ENCODE data around the gene ENTPD3. TPM values are rescaled to one million over a fixed set of nuclear protein-coding genes. Genes with fewer than 3 reads are reported as not detected.

Gene ENTPD3
- total RNA-seq, 2 donors from 2014 or later = 0.12 to 0.59 TPM

DNA sequence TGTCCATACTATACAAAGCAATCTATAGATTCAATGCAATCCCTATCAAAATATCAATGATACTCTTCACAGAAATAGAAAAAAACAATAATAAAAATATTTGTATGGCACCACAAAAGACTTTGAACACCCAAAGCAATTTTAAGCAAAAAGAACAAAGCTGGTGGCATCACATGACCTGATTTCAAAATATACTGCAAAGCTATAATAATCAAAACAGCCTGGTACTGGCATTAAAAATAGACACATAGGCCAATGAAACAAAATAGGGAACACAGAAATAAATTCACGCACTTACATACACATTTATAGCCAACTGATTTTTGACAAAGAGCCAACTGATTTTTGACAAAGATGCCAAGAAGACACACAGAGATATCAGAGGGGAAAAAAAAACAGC is 9.2 kb upstream of the ENTPD3 start:
- no peaks in the 10 kb centered on the region for H3K27me3 ChIP-seq
- no peaks in the 10 kb centered on the region for H3K36me3 ChIP-seq
- no peak overlapping the region for H3K4me3 ChIP-seq
- no peak for DNase-seq (ENCODE audit: low spot score)
- TF ChIP-seq, protein P1, sequence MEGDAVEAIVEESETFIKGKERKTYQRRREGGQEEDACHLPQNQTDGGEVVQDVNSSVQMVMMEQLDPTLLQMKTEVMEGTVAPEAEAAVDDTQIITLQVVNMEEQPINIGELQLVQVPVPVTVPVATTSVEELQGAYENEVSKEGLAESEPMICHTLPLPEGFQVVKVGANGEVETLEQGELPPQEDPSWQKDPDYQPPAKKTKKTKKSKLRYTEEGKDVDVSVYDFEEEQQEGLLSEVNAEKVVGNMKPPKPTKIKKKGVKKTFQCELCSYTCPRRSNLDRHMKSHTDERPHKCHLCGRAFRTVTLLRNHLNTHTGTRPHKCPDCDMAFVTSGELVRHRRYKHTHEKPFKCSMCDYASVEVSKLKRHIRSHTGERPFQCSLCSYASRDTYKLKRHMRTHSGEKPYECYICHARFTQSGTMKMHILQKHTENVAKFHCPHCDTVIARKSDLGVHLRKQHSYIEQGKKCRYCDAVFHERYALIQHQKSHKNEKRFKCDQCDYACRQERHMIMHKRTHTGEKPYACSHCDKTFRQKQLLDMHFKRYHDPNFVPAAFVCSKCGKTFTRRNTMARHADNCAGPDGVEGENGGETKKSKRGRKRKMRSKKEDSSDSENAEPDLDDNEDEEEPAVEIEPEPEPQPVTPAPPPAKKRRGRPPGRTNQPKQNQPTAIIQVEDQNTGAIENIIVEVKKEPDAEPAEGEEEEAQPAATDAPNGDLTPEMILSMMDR (IDR thresholded peaks at IDR 0.05) = no peak
- peaks cover 0 to 5% of the 10 kb centered on the region in 2 donors for H3K9me3 ChIP-seq
- H3K27ac ChIP-seq = no peak overlapping the region
- H3K4me1 ChIP-seq = no peaks in the 10 kb centered on the region

DNA sequence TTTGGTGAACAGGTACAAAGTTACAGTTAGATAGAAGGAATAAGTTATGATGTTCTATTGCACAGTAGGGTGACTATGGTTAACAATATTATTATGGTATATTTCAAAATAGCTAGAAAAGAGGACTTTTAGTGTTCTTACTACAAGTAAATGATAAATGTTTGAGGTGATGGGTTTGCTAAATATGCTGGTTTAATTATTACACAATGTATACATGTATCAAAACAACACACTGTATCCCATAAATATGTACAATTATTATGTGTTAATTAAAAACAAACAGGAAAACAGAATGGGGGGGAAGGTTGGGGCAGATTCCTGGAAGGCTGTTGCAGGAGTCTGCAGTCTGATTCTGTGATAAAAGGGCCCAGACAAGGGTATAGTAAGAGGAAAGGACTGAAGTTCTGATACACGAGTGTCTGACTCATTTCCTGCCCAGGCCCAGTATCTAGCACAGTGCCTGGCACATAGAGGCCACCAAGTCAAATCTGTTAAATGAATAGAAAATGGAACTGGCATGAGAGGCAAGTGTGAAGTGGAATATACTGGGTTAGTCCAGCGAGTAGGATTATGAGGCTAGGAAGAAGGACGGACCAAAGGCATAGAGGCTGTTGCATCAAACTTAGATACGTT is 7.2 kb upstream of the ENTPD3 start:
- Histone ChIP-seq H3K4me1 (no peaks in the 10 kb centered on the region), H3K27ac (no peak overlapping the region), H3K27me3 (no peaks in the 10 kb centered on the region), H3K9me3 (peaks cover 0 to 5% of the 10 kb centered on the region in 2 donors), H3K36me3 (no peaks in the 10 kb centered on the region), H3K4me3 (no peak overlapping the region)
- no peak for DNase-seq (ENCODE audit: low spot score)
- TF ChIP-seq, protein P1 (IDR thresholded peaks at IDR 0.05) = no peak

DNA sequence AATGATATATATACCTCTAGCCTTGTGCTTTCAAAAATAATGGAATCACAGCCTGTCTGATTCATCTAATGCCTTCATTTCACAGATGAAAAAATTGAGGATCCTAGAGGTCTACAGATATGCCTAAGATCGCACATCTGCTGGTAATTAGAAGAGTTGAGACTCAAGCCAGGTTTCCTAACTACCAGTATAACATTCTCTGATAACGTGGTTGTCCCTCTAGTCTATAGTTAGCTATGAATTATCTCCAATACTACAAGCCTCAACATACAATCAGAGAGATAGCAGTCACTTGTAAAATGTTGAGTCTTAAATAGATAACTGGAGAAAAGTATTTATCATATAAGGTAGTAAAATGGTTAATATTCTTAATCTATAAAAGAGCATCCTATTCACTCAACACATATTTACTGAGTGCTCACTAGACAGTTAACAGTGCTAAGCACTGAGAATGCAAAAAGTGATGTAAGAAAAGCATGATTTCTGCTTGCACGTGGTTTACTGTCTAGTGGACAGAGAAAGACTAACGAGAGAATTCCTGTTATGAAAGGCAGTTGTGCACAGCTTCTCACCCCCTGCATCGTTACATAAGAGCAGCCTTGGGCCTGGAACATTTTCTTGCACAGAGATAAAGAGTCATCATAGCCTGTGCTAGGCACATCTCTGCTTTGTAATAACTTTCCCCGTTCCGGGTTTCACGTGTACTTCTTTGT is 4.9 kb upstream of the ENTPD3 start:
- H3K27ac ChIP-seq = no peak overlapping the region
- H3K36me3 ChIP-seq = no peaks in the 10 kb centered on the region
- no peaks in the 10 kb centered on the region for H3K27me3 ChIP-seq
- TF ChIP-seq, protein P1 (IDR thresholded peaks at IDR 0.05) = no peak
- H3K9me3 ChIP-seq = peaks cover 0 to 5% of the 10 kb centered on the region in 2 donors
- H3K4me3 ChIP-seq = no peak overlapping the region
- no peak for DNase-seq (ENCODE audit: low spot score)
- peaks cover 0 to 3% of the 10 kb centered on the region in 2 donors for H3K4me1 ChIP-seq

DNA sequence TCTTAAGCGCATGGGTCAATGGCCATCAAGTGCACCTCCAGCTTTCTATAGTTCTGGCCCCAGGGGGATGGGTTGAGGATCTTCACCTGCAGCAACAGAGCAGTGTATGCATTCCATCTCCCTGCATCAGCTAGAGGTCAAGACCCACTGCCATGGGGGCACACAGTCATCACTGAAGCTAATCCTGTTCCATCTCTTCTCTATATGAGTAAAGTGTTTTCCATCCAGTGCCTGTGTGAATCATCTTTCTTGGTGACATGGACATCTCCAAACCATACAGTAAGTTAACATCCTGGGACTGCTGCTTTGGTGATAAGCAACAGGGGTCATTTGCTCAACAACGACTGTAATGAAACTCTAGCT is 4.4 kb upstream of the ENTPD3 start:
- Histone ChIP-seq H3K36me3 (no peaks in the 10 kb centered on the region), H3K27me3 (no peaks in the 10 kb centered on the region), H3K4me1 (peaks cover 0 to 8% of the 10 kb centered on the region in 2 donors), H3K9me3 (peaks cover 0 to 5% of the 10 kb centered on the region in 2 donors), H3K4me3 (no peak overlapping the region), H3K27ac (no peak overlapping the region)
- DNase-seq (ENCODE audit: low spot score) = no peak
- TF ChIP-seq, protein P1 (IDR thresholded peaks at IDR 0.05) = no peak

DNA sequence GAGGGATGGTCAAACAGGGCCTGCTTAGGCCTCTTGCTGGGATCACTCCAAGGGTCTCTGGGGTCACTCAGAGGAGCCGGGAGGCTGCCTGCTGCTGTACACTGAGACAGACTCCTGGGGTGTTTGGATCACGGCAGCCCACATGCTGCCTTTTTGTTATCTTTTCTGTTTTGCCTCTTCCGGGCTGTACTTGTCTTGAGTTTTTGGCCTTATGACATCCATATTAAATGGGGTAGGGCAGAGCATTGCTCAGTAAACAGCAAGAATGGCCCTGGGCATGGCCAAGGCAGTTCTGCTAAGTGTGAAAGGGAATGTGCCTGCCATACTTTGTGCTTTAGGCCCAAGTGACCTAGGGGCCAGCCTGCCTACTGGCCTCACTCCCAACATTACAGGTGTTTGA is 771 bp upstream of the ENTPD3 start:
- DNase-seq (ENCODE audit: low spot score) = no peak
- Histone ChIP-seq H3K27me3 (no peaks in the 10 kb centered on the region), H3K4me3 (no peak overlapping the region), H3K36me3 (no peaks in the 10 kb centered on the region), H3K27ac (no peak overlapping the region), H3K9me3 (no peaks in the 10 kb centered on the region), H3K4me1 (peaks cover 0 to 9% of the 10 kb centered on the region in 2 donors)
- TF ChIP-seq, protein P1 (IDR thresholded peaks at IDR 0.05) = no peak
